Trophoblast cell (in vitro differentiated cells and primary cell): ENCODE data around the gene MVB12A.

Experiments
- DNase-seq, 2 donors: peaks; one replicate each; pipeline ENCODE4 v3.0.0-alpha.2; 2016
- H2AFZ ChIP-seq: 2 replicates; pipeline ENCODE4 v1.6.1; 2013; ENCODE audit warnings: low read length, moderate library complexity, mild to moderate bottlenecking; ENCODE audit not compliant: insufficient read depth, poor library complexity
- H2AK5ac ChIP-seq: 2 replicates; pipeline ENCODE4 v1.6.1; 2013; ENCODE audit warnings: mild to moderate bottlenecking, low read length
- H2BK120ac ChIP-seq: 2 replicates; pipeline ENCODE4 v1.6.1; 2013; ENCODE audit warnings: low read length, mild to moderate bottlenecking, moderate library complexity; ENCODE audit not compliant: insufficient read depth, poor library complexity
- H2BK12ac ChIP-seq: 2 replicates; pipeline ENCODE4 v1.6.1; 2013; ENCODE audit warnings: mild to moderate bottlenecking, low read length, moderate library complexity
- H2BK5ac ChIP-seq: 2 replicates; pipeline ENCODE4 v1.6.1; 2013; ENCODE audit warnings: low read length, low read depth, moderate library complexity, mild to moderate bottlenecking; ENCODE audit not compliant: poor library complexity
- H3K14ac ChIP-seq: 2 replicates; pipeline ENCODE4 v1.6.1; 2013; ENCODE audit warnings: mild to moderate bottlenecking, low read length
- H3K18ac ChIP-seq: 2 replicates; pipeline ENCODE4 v1.6.1; 2013; ENCODE audit warnings: mild to moderate bottlenecking, low read length
- H3K23ac ChIP-seq: 2 replicates; pipeline ENCODE4 v1.6.1; 2013; ENCODE audit warnings: low read length
- H3K27ac ChIP-seq: 2 replicates; pipeline ENCODE4 v1.5.1; 2013; ENCODE audit warnings: low read depth, mild to moderate bottlenecking, inconsistent platforms, low read length, moderate library complexity
- H3K27me3 ChIP-seq: 2 replicates; pipeline ENCODE4 v1.6.1; 2013; ENCODE audit warnings: inconsistent platforms, mild to moderate bottlenecking, low read length, moderate library complexity; ENCODE audit not compliant: insufficient read depth
- H3K36me3 ChIP-seq, 2 experiments: 1 replicate in 1 of 2; 2 replicates in 1 of 2; pipeline ENCODE4 v1.6.1; 2013; ENCODE audit warnings: low read length in 2 of 2, mild to moderate bottlenecking in 2 of 2, moderate library complexity in 1 of 2; ENCODE audit not compliant: insufficient read depth in 2 of 2, control insufficient read depth in 1 of 2
- H3K4ac ChIP-seq: 2 replicates; pipeline ENCODE4 v1.6.1; 2013; ENCODE audit warnings: low read depth, mild to moderate bottlenecking, low read length, moderate library complexity
- H3K4me1 ChIP-seq, 2 experiments: 1 replicate in 1 of 2; 2 replicates in 1 of 2; pipeline ENCODE4 v1.6.1; 2013; ENCODE audit warnings: low read length in 2 of 2, mild to moderate bottlenecking in 2 of 2, moderate library complexity in 1 of 2; ENCODE audit not compliant: insufficient read depth in 2 of 2, control insufficient read depth in 1 of 2
- H3K4me2 ChIP-seq: 2 replicates; pipeline ENCODE4 v1.6.1; 2013; ENCODE audit warnings: inconsistent platforms, mild to moderate bottlenecking, low read length, moderate library complexity
- H3K4me3 ChIP-seq: 2 replicates; pipeline ENCODE4 v1.5.1; 2013; ENCODE audit warnings: mild to moderate bottlenecking, low read depth, low read length, inconsistent platforms
- H3K79me1 ChIP-seq: one replicate; pipeline ENCODE4 v1.6.1; 2013; ENCODE audit warnings: low read length
- H3K79me2 ChIP-seq: 2 replicates; pipeline ENCODE4 v1.6.1; 2013; ENCODE audit warnings: low read length, mild to moderate bottlenecking; ENCODE audit not compliant: control insufficient read depth, insufficient read depth, poor library complexity
- H3K9ac ChIP-seq: 2 replicates; pipeline ENCODE4 v1.6.1; 2013; ENCODE audit warnings: mild to moderate bottlenecking, low read length
- H3K9me3 ChIP-seq: 2 replicates; pipeline ENCODE4 v1.6.1; 2013; ENCODE audit warnings: low read depth, mild to moderate bottlenecking, control low read depth, inconsistent platforms, low read length; ENCODE audit not compliant: insufficient read depth
- H4K12ac ChIP-seq: 2 replicates; pipeline ENCODE4 v1.6.1; 2013; ENCODE audit warnings: low read depth, mild to moderate bottlenecking, low read length, moderate library complexity
- H4K8ac ChIP-seq: 2 replicates; pipeline ENCODE4 v1.6.1; 2013; ENCODE audit warnings: low read depth, mild to moderate bottlenecking, low read length, moderate library complexity
- H4K91ac ChIP-seq: one replicate; pipeline ENCODE4 v1.6.1; 2013; ENCODE audit warnings: low read depth, mild to moderate bottlenecking, low read length, moderate library complexity
- WGBS: extraction: QIAGEN DNeasy Blood & Tissue Kit; methylation state at CpG from one replicate; pipeline ENCODE4 v1.1.7; 2013; ENCODE audit warnings: missing lambda C conversion rate; ENCODE audit not compliant: insufficient read length, insufficient coverage; ENCODE audit errors: extremely low coverage; 5-methylcytosine and 5-hydroxymethylcytosine counted together

Gene MVB12A

GRCh38 chr19:17456127-17456526, 36.3 kb downstream of the MVB12A start:
- H3K9ac ChIP-seq = no peak overlapping the region
- H4K91ac ChIP-seq = no peak overlapping the region
- H4K8ac ChIP-seq = no peak overlapping the region
- WGBS = no CpG with 5 or more reads among the region's 11 CpGs
- H2BK5ac ChIP-seq = no peak overlapping the region
- H4K12ac ChIP-seq = no peak overlapping the region
- H2AFZ ChIP-seq = no peak overlapping the region
- H3K4me1 ChIP-seq = no peaks in the 10 kb centered on the region
- H2AK5ac ChIP-seq = no peak overlapping the region
- no peak overlapping the region for H3K4ac ChIP-seq
- no peak overlapping the region for H3K4me2 ChIP-seq
- H3K36me3 ChIP-seq = no peaks in the 10 kb centered on the region
- H3K27ac ChIP-seq = no peak overlapping the region
- no peak overlapping the region for H3K4me3 ChIP-seq
- H3K14ac ChIP-seq = no peak overlapping the region
- no peak overlapping the region for H3K23ac ChIP-seq
- no peak overlapping the region for H2BK12ac ChIP-seq
- no peaks in the 10 kb centered on the region for H3K79me2 ChIP-seq
- H3K18ac ChIP-seq = no peak overlapping the region
- peaks cover 15% of the 10 kb centered on the region for H3K9me3 ChIP-seq
- peaks cover 20% of the 10 kb centered on the region for H3K27me3 ChIP-seq
- H3K79me1 ChIP-seq = no peaks in the 10 kb centered on the region
- no peak overlapping the region for H2BK120ac ChIP-seq
- peak in 1 of 2 donors; percentile 42 for DNase-seq

DNA sequence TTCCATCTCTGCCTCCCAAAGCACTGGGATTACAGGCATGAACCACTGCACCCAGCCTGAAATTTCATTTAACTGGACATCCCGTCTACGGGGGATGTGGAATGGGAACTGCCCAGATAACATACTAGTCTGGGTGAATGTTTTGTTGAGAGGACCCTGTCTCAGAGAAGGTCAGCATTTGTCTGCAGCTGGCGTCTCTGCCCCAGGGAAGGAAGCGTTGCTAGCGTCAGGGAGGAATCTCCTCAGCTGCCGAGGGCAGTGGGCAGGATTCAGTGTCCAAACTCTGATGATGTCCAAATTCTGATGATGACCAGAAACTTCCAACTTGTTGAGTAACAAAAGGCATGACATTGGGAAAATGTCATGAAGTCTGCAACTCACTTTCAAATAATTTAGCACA, 37.8 kb downstream of the MVB12A start:
- Histone ChIP-seq H4K8ac (no peak overlapping the region), H3K79me2 (no peaks in the 10 kb centered on the region), H3K9me3 (peaks cover 15% of the 10 kb centered on the region), H3K4me3 (no peak overlapping the region), H3K27ac (no peak overlapping the region), H3K14ac (no peak overlapping the region), H3K9ac (no peak overlapping the region), H2AK5ac (no peak overlapping the region), H2BK120ac (no peak overlapping the region), H2BK5ac (no peak overlapping the region), H3K18ac (no peak overlapping the region), H3K79me1 (no peaks in the 10 kb centered on the region), H4K12ac (no peak overlapping the region), H2BK12ac (no peak overlapping the region), H3K4ac (no peak overlapping the region), H3K23ac (no peak overlapping the region), H2AFZ (no peak overlapping the region), H3K27me3 (peaks cover 20% of the 10 kb centered on the region), H3K4me2 (no peak overlapping the region), H3K36me3 (no peaks in the 10 kb centered on the region), H3K4me1 (no peaks in the 10 kb centered on the region), H4K91ac (no peak overlapping the region)
- WGBS = no CpG with 5 or more reads among the region's 6 CpGs
- peak; percentile 94 to 98 for DNase-seq

- H4K8ac ChIP-seq = no peak overlapping the region
- no peak overlapping the region for H2AK5ac ChIP-seq
- no peak overlapping the region for H3K4me2 ChIP-seq
- H4K91ac ChIP-seq = no peak overlapping the region
- H3K4me3 ChIP-seq = no peak overlapping the region
- WGBS = no CpG with 5 or more reads among the region's 3 CpGs
- no peaks in the 10 kb centered on the region for H3K79me1 ChIP-seq
- no peak overlapping the region for H3K9ac ChIP-seq
- H3K27ac ChIP-seq = no peak overlapping the region
- H3K79me2 ChIP-seq = no peaks in the 10 kb centered on the region
- no peak overlapping the region for H2BK12ac ChIP-seq
- H3K18ac ChIP-seq = no peak overlapping the region
- no peak overlapping the region for H3K14ac ChIP-seq
- peaks cover 11% of the 10 kb centered on the region for H3K9me3 ChIP-seq
- no peak overlapping the region for H2BK5ac ChIP-seq
- H3K27me3 ChIP-seq = peaks cover 20% of the 10 kb centered on the region
- no peaks in the 10 kb centered on the region for H3K4me1 ChIP-seq
- DNase-seq = no peak
- H2BK120ac ChIP-seq = no peak overlapping the region
- no peaks in the 10 kb centered on the region for H3K36me3 ChIP-seq
- H3K4ac ChIP-seq = no peak overlapping the region
- H2AFZ ChIP-seq = no peak overlapping the region
- no peak overlapping the region for H3K23ac ChIP-seq
- no peak overlapping the region for H4K12ac ChIP-seq
These were observed 39.1 kb downstream of the MVB12A start for GRCh38 chr19:17458970-17459369.

DNA sequence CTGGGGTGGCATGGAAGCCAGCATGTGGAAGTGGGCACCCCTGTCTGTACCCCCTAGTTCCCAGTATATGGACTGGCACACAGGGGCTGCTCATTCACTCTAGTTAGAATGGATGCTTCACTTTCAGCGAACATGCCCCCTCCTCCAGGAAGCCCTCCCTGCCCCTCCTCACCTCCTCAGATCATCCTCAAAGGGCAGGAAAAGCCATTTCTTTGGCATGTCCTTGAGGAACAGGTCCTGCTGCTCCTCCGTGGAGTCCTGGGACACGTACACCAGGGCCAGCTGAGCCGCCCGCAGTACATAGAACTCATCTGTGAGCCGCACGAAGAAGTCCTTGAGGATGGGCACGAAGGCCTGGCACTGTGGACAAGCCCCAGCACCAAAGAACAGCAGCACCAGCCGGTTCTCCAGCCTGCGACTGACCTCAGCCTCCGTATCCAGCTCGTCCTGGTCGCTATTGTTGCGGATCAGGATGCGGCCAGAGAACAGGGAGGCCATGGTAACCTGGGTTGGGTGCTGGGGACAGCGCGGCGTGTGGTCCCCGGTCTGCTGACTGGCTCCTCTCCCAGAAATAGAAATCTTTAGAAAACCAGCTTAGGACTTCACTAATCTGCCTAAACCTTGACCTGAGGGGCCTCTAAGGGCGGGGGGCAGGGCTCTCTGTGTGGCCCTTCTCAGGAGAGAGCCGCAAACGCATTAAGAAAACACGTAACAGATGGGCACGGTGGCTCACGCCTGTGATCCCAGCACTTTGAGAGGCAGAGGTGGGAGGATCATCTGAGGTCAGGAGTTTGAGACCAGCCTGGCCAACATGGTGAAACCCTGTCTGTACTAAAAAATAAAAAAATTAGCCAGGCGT, 40.8 kb downstream of the MVB12A start, which contains the start of gene NXNL1:
Gene NXNL1, minus strand, starts transcription at position 555 of the 859 bp plus-strand sequence. Its CDS starts 57 bp downstream, at position 498.
- Histone ChIP-seq H3K9ac (no peak within 1 kb of the TSS), H4K8ac (no peak within 1 kb of the TSS), H3K23ac (no peak within 1 kb of the TSS), H3K79me2 (no peaks in the 10 kb centered on the region), H3K4me2 (no peak within 1 kb of the TSS), H3K79me1 (no peaks in the 10 kb centered on the region), H3K27ac (no peak within 1 kb of the TSS), H2BK5ac (no peak within 1 kb of the TSS), H3K18ac (no peak within 1 kb of the TSS), H4K91ac (no peak within 1 kb of the TSS), H3K4ac (no peak within 1 kb of the TSS), H4K12ac (no peak within 1 kb of the TSS), H3K27me3 (peaks cover 8% of the 10 kb centered on the region), H2AFZ (no peak within 1 kb of the TSS), H2BK12ac (no peak within 1 kb of the TSS), H3K9me3 (peaks cover 4% of the 10 kb centered on the region), H3K36me3 (no peaks in the 10 kb centered on the region), H2BK120ac (no peak within 1 kb of the TSS), H3K4me3 (no peak within 1 kb of the TSS), H3K4me1 (no peaks in the 10 kb centered on the region), H3K14ac (no peak within 1 kb of the TSS), H2AK5ac (no peak within 1 kb of the TSS)
- DNase-seq = peak in 1 of 2 donors; percentile 50
- WGBS = no CpG with 5 or more reads among the region's 26 CpGs
